HG02840 (cell line): ENCODE data around the gene STAC2.

Experiments
- ATAC-seq: cut with Tn5 transposase; IDR thresholded peaks from one replicate; pipeline ENCODE4 v1.9.1; 2021; ENCODE audit warnings: mild to moderate bottlenecking, moderate library complexity, moderate number of reproducible peaks; ENCODE audit not compliant: unreplicated experiment, low FRiP score

The STAC2 gene

DNA sequence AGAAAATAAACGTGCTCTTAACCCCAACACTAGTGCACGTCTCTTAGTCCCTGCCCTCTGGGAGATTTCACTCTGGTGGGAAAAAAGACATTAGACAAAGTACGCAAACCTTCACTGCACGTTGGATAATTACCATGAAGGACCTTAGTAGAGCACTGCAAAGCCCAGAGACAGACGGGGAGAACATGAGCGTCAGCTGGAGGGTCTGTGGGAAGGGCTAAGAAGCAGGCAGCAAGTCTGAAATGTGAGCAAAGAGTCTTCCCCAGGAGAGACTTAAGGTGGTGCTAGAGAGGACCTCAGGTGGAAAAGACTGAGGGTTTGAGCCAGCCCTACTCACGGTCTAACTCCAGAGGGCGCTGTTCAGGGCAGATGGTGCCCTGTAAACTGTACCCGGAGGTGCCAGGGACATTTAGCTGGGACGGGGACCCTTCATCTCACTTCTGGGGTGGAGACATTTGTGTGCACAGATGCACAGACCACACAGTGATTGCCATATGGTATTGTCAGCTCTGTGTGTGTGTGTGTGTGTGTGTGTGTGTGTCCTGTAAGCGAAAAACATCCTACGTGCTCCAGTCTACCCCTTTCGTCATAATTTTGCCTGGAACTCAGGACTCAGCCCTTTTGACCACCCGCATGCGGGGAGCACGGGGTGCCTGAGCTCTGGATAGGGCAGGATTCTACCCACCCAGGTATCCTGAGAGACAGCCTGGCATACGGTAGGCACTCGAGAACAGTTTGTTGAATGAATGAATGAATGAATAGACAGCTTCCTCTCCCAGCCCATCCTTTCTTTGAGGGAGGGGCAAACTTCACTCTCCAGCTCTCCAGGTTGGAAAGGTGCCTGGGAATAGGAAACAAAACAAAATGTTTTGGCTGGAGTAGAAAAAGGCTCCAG, 10.1 kb upstream of the STAC2 start:
- no peak for ATAC-seq

DNA sequence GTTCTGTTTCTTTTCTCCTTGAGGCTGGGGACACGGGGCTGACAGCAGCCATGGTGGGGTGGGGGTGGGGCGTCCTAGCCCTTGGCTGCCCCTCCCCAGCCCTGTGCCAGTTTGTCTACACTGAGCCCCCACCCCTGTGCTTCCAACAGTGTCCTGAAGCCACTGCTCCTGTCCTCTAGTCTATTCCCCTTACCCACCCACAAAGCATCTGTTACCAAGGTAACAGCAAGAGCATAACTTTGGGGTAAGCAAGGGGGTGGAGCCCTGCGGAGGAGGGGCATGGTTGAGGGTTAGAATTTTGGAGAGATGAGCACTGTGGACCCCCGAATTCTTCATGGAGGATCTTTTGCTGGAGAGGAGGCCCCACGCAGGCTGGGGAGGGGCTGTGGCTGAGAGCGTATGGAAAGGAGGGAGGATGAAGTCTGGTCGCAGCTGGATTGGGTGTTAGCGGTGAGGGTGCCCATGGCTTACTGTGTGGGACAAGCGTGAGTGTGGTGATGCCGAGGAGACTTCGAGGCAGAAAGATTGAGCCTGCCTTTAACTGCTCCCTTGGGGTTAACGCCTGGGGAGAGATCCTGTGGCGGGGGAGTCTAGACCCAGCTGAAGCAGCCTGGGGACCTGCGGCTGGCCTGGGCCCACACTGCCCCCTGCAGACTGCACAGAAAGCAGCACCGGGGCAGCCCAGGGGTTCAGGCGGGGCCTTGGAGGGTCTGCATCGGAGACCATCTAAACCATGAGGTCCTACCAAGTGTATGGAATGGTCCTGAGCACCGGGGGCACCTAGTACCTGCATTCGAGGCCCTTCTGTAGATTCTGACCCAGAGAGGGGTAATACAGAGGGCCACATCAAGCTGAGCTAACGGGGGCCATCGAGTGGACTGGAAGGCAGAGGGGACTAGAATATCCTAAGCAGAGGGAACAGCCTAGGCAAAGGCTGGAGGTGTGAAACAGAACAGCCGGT, 6.1 kb upstream of the STAC2 start:
- ATAC-seq: no peak

DNA sequence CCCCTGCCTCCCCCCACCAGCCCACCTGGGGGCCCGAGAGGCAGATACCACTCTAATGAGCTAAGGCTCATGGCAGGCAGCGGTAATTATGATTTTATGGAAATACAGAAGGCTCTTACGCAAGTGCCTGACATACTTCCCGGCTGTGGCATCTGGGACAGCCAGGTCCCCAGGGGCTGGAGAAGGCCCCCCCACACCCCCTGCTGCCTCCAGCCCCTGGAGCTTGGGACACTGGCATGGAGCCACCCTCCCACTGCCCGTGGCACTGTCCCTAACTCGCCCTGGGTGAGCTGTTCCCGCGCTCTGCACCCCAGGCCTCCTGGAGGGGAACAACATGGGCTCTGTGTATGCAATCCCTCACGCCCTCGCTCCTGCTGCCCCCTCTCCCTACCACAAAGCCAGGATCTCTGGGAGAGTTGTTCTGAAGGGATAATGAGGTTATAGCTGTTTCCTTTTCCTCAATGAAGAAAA, 5.4 kb upstream of the STAC2 start:
- ATAC-seq: no peak

DNA sequence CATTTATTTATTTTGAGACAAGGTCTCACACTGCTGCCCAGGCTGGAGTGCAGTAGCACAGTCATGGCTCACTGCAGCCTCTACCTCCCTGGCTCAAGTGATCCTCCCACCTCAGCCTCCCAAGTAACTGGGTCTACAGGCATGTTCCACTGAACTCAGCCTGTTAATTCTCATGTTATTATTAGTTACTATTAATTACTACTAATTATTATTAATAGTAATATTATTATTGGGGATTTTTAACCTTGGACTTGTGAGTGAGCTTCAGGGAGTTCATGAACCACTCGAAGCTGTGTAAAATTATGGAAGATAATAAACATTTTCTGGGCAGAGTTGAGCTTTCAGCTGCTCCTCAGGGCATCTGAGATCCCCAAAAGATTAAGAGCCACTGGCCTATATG, 4.6 kb upstream of the STAC2 start:
- no peak for ATAC-seq

DNA sequence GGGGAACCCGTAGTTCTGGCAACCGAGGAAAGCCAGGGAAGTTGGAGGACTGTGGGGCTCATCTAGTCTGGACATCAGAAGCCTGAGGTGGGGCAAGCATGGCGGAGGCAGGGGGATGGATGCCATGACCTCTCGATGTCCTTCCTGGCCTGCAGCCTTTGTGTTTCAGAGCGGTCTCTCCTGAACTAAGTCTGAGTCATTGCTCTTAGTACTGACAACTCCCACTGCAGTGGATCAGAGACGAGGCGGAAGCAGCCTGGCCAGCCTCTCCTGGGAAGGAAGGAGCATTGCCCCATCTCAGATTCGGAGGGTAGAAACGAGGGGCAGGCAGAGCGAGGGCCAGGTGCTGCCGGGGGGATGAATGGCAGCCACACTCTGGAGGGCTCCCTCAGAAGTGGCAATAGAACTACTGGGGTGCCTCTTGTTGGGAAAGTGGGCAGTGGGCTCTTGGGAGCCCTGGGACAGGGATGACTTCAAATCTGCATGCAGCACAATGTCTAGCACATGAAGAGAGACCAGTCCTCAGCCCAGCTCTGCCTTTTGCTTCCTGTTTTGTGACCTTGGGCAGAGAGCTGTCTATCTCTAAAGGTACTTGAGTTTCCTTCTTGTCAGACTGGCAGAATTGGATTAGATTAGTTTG, 3.6 kb upstream of the STAC2 start:
- no peak for ATAC-seq

DNA sequence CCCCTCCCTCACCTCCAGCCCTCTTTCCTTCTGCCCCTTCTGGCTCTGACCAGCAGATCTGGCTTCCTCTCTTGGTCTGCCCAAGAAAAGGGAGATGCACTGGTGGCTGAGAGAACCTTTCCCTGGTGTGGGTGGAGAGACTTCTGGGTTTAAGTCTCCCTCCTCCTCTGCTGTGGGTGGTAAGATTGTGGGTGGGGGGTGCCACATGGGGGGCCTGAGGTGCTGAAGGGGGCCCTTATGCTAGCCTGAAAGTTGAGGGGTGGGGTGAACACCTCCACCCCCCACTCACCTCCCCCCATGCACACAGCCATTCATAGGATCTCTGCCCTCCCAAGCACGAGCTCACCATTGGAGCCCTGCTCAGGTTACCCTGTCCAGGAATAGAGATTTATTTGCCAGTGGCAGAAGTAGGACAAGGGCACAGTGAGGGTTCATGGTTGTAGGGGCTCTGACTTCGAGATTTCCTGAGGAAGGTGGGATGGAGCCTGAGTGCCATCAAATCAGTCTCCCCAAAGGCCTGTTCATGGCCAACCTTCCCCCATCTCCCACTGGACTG, 1.7 kb upstream of the STAC2 start:
- no peak for ATAC-seq

DNA sequence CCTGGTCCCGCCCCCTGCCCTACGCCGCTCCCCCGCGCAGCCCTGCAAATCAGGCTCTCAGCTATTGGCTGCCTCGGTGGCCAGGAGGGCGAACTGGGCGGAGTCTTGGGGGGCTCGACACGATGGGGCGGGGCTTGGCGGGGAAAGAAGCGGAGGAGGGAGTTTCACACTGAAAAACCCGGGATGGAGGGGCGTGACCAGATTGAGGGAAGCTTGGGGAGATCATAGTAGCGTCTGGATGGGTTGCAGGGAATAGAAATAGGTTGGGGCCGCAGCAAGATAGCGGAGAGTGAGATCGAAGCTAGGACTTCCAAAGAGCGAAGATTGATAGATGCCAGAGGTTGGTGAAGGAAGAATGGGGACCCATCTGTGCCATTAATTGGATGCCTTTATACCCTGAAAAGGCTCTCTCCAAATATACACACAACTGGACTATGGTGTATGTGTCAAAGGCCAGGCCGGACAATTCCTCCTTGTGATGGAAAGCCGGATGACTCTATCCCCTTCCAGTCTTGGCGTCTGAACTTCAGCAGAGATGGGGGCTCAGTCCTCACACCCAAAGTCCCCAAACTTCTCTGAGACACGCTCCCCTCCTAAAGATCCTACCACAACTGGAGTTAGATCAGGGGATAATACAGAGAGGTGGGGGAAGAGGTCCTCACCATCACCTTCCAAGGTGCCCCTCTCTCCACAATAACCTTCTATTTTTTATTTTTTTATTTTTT, 376 bp upstream of the STAC2 start:
- no peak for ATAC-seq

DNA sequence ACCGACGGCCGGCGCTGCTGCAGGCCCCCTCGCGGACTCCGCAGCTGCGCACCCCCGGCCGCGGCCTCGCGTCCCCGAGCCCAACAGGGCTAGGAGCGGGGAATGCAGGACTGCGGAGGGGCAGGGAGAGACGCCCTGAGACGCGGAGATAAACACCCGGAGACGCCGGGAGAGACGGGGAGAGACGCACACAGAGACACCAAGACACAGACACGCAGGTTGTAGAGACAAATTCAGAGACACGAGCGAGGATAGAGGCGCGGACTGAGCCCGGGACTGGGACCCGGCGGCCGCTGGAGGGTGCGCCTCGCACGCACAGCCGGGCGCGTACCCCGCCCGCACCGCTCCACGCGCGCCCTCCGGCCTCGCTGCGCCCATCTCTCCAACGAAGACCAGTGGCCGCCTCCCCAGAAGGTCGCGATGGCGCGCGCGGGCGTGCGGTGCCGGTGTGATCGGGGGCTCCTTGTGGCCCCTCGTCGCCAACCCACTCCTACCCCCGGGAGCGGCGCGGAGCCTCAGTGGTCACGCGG, 902 bp downstream of the STAC2 start:
- no peak for ATAC-seq

DNA sequence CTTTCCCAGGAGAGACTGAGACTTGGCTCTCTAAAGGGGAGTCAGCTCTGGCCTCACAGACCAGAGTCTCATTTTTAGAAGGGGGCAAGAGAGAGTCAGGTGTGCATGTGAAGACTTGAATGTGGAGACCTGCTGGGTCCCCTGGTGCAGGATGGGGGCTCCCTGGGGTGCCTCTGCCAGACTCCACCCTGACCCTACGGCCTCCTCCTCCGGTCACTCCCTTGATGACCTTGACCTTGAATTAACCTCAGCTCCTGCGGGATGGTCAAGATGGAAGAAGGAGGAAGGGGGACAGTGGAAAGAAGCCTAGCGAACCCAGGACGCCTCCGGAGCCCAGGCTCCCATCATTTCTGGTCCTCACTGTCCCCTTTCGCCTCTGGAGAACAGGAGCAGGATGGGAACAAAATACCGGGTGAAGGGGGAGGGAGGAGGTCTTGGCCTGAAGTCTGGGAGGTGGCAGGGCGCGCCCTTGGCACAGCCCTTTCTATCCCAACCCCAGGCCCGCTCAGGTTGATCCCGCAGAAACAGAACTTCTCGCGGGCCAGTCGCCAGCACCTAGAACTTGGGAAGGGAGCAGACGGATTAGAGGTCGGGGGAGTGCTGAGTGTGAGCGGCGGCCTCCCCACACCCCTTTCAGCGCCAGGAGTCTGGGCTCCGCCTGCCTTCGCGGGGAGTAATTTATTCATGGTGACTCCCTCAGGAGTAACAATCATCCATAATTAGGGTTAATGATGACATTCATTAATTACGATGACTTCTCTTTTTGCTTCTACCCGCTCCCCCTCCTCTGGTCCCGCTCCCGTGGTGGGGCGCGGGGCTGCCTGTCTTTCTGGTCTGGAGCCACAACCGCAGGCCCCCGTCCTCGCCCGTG, 1.6 kb downstream of the STAC2 start:
- ATAC-seq: no peak

DNA sequence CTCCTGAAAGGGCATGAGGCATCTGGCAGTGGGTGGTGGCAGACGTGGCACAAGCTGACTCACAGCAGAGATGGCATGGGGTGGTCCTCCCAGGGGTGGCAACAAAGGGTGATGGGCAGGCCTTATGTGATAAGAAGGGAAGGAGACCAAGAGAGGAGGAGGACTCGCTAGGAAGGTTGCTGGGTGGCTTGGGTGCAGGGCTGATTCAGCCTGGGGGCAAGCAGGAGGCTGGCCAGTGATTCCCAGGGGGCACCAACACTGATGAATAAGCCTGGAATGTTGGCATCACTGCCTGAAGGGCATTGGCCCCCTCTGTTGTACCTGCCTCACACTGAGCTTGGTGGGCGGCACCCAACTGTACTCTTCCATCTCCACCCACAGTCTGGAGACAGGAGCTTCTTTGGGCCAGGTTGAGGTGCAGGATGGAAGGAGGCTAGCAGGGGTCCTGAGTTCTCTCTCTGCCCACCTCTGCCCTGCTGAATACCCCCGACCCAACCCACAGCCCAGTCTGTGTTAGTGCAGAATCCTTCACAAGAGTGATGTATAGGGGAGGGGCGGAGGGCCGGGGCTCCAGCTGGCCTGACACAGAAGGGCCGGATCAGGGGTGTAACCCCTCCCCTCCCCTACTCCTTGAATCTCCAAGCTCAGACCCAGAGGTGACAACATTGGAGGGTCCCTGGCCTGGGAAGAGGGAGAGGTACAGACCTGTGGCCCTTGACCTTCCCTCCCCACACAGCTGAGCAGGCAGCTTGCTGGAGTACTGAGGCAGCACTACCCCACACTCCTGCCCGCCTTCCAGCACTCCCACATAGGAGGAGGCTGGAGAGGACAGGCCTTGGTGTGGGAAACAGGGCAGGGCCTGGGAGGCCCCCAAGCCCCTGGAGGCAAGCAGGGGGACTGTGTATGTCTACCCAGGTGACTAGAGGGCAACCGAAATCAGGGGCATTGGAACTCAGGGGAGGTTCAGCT, 2.6 kb downstream of the STAC2 start:
- ATAC-seq: no peak

DNA sequence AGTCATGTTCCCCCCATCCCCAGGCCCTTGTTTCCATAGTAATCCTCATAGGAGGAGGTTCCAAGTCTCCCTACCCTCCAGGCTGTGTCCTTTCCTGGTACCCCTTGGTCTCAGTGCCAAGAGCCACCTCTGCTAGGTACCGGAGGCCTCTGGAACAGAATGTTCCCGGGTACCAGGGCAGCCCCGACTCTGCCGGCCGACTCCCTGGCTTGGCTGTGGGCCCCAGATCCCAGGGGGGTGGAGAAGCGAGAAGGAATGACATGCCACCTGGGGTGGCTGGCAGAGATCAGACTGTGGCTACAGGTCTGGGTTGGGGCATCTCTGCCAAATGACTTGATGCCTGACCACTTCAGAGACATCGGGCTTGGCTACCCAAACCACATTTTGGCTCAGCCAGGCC, 3.6 kb downstream of the STAC2 start:
- no peak for ATAC-seq

DNA sequence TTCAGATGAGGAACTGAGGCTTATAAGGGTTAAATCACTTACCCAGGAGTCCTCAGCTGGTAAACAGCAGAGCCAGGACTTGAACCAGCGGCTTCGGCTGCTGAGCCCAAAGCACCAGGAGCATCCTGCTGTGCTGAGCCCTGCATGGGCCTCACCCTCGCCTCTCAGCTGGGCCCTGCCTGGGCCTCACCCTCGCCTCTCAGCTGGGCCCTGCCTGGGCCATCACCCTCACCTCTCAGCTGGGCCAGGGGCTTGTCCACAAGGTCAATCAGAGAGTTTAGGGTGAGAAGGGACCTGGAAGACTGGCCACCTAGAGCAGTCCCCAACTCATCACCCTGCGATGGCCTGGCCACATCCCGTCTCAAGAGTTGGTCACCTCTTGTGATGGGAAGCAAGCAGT, 4.2 kb downstream of the STAC2 start:
- no peak for ATAC-seq

DNA sequence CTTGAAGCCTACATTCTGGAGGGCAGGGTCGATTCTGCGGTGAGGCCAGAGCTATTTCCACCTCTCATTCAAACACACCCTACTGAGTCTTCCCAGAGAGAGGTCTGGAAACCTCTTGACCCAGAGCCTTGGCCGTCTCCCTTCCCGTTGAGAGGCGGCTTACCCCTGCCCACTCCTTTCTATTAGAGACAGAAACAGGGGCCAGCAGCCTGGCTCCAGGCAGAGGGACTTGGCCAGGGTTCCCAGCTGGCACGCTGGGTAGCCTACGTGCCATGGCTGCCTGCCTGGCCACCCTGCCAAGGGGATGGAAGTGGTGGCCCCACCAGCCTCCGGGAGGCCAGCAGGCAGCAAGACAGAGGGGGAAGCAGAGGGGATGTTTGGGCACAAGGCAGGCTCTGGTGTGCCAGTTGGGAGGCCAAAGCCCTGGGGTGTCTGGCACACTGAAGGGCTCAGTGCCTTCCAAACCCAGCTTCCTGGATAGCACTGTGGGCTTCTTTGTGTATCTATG, 6.0 kb downstream of the STAC2 start:
- no peak for ATAC-seq

DNA sequence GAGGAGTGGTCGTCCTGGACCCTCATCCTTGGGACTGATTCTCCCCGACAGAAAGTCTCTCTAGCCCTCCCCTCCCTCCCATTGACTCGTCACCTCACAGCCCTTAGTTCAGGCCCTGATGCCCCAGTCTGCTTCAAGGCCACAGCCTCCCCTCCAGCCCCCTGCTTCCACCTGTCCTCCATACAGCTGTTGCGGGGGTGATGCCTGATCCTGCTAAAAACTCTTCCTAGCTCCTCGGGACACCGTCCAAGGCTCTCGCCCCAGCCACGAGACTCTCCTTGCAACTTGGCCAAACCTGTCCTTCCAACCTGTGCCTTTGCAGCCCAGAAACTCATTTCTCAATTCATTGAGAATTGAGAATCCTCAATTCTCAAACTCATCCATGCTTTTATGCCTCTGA, 6.8 kb downstream of the STAC2 start:
- no peak for ATAC-seq

DNA sequence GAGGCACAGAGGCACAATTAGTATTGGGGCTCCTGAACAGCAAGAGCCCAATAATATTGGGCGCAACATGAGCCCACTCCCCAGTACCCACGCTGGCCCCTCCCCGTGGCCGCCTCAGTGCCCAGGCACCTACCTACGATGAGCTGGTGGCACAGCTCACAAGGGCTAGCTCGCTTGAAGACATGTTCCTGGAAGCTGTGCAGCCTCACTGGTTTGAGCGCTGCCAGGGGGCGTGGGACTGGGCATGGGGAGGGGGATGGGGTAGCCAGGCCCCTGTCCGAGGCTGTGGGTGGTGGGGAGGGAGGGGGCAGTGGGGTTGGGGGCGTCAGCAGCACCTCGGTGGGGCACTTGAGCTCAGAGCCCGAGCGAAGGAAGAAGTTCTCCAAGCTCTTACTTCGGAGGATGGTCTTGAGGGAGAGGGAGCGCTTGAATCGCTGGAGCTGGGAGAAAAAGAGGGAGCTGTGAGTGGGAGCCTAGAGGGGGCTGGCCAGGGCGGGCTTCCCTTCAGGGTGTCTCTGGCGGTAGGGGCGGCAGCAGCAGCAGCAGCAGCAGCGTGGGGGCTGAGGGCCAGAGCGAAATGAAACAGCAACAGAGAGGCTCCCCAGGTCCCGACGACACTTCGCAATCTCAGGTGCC, 7.9 kb downstream of the STAC2 start:
- ATAC-seq: no peak

DNA sequence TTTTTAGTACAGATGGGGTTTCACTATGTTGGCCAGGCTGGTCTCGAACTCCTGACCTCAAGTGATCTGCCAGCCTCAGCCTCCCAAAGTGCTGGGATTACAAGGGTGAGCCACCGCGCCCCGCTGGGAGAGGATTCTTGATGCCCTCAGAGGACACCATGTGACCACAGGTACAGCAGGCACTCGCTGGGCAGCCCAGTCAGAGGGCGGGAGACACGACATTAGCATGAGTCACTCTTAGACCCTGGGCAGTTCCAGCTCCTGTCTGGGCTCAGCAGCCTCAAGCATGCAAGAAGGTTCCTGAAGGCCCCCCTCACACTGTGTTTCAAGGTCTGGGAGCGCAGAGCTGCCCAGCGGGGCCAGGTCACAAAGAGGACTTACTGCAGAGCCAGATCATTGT, 11.9 kb downstream of the STAC2 start:
- ATAC-seq: no peak
